GM12872 (cell line): ENCODE results near the gene TLE4.

Experiments used
- TF ChIP-seq, protein P1 (sequence below): IDR thresholded peaks from 3 replicates; pipeline ENCODE4 v1.5.1; 2011; ENCODE audit warnings: low read depth, mild to moderate bottlenecking, low read length, moderate library complexity; ENCODE audit not compliant: insufficient read depth

The TLE4 gene

DNA sequence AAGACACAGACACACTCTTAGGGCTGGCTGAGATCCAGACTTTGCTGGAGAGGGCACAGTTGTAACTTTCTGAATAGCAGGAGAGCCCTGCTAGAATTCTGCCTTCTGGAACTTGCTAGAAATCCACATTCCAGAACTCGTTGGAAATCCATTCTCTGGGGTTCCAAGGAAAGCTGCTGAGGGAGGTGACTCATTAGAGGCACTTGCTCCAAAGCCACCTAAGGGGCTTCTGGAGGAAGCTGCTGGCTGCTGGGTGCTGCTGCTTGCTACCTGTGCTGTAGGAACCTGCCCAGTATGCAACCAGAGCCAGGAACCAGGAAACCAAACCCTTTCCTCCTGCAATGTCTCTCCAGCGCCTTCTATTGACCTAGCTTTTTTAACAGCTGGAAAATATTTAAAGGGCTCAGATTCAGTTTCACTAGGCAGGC lies 4.1 kb upstream of the TLE4 start:
- TF ChIP-seq, protein P1, sequence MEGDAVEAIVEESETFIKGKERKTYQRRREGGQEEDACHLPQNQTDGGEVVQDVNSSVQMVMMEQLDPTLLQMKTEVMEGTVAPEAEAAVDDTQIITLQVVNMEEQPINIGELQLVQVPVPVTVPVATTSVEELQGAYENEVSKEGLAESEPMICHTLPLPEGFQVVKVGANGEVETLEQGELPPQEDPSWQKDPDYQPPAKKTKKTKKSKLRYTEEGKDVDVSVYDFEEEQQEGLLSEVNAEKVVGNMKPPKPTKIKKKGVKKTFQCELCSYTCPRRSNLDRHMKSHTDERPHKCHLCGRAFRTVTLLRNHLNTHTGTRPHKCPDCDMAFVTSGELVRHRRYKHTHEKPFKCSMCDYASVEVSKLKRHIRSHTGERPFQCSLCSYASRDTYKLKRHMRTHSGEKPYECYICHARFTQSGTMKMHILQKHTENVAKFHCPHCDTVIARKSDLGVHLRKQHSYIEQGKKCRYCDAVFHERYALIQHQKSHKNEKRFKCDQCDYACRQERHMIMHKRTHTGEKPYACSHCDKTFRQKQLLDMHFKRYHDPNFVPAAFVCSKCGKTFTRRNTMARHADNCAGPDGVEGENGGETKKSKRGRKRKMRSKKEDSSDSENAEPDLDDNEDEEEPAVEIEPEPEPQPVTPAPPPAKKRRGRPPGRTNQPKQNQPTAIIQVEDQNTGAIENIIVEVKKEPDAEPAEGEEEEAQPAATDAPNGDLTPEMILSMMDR: no peak

DNA sequence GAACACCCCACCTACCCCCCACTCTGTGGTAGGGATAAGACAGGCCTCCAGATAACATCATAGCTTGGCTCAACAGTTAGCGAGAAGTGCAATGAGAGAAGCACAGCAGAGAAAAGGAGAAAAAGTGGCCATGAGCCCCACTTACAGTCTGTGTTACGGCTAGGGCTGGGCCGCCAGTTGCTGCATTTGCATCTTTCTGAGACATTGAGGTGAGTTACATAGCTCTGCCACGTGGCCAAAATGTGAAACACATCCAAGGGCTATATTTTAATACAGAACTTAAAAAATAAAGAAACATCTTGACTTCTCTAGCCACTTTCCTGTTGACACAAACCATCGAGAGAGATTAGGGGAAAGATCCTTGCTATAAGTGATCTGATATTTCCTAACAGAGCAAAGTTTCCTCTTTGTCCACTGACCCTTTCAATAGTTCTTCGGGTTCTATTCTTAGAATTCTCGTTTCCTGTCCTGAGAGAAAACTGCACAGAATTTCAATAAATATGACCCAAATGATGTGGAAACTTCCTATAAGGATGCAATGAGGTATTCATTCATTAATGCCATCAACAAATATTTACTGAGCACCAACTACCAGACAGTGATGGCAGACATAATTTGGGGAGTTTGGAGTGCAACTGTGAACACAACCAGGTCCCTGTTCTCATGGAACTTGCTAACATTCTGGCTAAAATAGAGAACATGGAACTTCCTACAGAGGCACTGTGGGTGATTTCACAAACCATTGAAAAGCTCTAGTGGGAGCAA lies 3.2 kb upstream of the TLE4 start:
- TF ChIP-seq, protein P1: peak; percentile 38; the same call in 1 of the 3 replicates

DNA sequence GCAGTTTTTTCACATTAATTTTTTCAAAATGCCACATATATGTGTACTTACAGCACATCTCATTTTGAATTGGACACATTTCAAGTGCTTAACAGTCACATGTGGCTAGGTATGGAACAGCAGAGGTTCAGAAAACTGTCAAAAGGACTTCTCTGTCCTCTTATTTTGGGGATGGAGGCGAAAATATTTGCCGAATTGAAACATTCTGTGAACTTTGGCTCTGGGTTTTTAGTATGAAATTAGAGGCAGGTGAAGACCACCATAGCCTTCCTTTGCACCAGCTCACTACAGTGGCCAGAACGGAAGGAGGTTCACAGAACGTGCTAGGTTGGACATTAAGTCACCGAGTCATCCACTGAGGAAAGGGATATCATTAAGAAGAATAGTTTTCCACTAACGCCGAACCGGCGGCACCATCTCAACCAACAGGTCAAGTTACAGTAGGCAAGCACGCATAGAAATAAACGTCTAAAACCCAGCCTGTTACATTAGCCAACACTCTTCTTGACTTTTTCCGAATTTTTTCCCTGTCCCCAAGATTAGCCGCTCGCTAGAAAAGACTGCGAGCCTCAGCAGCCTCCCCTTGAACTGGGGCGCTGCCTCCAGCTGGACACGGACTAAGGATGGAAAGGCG lies 1.8 kb upstream of the TLE4 start:
- TF ChIP-seq, protein P1: no peak

DNA sequence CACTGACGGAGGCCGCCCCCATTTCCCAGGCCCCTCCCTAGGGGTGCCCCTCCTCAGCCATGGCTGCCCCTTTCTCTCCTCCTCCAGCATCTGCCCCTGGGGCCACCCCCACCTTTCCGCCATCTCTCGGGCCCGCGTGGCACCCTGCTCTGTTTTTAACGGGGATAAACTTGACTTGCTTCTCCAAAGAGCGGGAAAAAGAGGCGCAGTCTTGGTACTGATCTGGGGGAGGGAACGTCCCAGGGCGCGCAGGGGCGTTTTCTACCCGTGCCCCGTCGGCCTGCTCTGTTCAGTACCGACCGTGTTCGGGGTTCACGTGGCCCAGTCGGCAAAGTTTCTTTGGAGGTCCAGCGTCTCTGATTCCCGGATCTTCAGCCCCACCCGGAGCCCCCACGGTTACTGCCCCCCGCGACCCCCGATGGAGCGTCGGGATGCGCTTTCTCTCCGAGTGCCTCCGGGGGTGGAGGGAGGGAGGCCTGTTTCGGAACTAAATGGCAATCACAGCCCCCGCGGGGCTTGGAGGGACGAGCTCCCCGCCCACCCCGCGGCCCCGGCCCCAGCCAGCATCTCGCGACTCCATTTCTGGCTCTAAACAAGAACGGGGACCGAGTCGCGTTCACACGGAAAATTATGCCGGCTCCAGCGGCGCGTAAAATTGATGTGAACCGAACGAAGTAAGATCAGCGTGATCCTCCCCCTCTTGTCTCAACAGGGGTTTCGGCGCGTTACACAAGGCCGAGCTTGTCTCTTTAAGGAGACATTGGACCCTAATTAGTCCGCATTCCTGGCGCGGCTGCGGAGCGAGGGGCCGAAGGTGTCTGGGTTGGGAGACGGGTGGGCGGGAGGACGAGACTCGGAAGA lies 1.1 kb upstream of the TLE4 start:
- TF ChIP-seq, protein P1: no peak

DNA sequence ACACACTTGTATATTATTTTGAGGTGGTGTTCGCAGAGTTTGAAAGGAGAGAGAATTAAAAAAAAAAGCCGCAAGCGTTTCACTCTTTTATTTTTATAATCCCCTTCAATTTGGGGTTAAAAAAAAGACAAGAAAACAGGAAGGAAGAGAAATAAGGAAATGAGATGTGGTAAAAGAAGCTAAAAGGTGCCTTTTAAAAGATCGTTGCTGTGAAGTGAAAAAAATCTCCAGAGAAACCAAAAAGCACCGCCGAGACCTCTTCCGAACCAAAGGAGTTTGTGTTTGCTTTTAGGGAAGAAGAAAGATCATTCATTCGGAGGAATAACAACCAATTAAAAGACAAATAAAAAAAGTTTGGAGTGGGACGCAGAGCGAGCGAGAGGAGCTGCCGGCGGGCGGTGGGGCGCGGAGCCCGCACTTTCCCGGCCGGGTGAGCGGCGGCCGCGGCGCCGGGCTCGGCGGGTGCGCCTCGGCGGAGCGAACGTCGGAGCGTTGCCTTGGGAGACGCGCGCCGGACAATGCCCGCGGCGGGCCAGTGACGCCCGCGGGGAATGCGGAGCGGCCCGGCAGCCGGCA lies 355 bp downstream of the TLE4 start:
- TF ChIP-seq, protein P1: no peak

DNA sequence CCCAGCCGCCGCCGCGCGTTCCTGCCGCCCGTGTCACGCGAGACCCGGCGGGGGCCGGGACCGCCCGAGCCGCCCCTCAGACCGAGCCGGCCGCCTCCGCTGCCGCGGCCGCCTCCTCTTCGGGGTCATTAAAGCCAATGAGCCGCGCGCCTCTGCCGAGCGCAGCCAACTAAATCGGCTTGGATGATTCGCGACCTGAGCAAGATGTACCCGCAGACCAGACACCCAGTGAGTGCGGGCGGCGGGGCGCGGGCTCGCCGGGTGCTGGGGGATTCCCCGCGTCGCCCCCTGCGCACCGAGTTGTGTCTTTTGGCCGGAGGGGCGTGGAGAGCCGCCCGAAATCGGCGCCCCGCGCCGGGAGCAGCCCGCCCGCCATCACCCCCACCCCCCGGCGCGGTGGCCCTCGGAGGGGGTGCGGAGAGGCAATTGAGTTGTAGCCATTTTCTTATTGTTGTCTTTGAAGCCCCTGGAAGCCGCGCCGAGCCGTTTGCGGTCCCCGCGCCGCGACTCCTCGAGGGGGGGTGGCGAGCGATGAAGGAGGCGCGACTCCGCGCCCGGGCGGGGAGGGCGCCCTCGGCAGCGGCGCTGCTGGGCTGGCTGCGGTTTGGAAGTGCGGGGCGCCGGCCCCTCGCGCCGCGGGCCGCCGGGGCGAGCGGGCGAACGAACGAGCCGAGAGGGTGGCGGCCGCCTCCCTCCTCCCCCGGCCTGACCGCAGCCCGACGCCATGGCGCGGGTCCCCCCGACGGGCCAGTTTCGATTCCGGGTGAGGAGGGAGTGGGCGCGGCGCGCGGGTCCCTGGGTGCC lies 1.0 kb downstream of the TLE4 start:
- TF ChIP-seq, protein P1: no peak
